T-helper 2 cell treated with Interferon-gamma antibody and Interleukin-4, amounts not matched to agents 100 ng/mL and 5 ng/mL, for 36 hours (primary cell): Measurements from ENCODE around the gene NUP88. TPM values are rescaled to one million over a fixed set of nuclear protein-coding genes. Genes with fewer than 3 reads are reported as not detected.

Experiments used
- intact Hi-C: fragments of 100-400 bp; cut with micrococcal nuclease; formaldehyde crosslinking; loops from one replicate; pipeline ENCODE4 v1.15.1; 2023
- total RNA-seq: library from RNA; stranded (reverse); gene quantifications from 2 replicates; pipeline ENCODE4 v1.2.3, GENCODE V29; 2022

The NUP88 gene
- total RNA-seq, 1 donor from 2014 or later = 97.0 TPM

DNA sequence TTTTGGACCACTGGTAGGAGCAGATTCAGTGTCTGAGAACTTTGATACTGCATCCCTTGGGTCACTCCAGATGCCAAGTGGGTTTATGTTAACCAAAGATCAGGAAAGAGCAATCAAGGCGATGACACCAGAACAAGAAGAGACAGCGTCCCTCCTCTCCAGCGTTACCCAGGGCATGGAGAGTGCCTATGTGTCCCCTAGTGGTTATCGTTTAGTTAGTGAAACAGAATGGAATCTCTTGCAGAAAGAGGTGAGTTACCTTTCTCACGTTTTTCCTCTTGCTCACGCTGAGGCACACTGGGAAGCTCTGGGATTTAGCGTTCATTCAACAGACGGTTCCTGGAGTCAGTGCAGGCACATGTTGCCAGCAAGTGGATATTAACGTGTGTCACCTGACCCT lies 58.0 kb downstream of the NUP88 start:
- intact Hi-C loops = no loop called here

DNA sequence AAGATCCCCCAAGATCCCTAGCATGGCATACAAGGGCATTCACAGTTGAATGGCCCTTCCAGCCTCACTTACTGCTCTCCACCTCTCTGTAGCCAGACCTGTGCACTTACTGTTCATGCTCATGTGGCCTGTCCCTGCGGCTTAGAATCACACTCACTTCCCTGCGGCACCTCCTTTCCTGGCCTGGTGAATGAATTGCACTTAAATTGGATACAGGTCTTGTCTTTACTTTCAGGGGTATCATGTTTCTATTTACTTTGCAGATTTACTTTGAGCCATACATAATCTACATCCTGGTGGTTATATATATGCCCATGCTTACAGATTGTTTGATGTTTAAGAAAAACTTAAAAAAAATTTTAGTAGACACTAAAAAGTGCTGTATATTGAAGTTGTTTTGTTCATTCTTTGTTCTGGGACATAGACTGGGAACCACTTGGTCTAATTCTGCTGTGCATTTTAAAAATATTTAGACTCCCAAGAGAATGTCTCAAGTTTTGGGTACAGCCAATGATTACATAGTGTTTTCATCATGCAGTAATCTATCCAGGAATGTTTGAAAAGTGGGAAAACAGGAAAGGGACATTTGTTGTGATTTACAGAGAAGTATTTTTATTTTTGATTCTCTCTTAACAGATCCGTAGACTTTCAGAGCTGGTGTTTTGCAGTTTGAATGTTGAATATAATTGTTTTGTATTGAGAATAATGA lies 63.9 kb downstream of the NUP88 start:
- intact Hi-C loops = no loop called here

DNA sequence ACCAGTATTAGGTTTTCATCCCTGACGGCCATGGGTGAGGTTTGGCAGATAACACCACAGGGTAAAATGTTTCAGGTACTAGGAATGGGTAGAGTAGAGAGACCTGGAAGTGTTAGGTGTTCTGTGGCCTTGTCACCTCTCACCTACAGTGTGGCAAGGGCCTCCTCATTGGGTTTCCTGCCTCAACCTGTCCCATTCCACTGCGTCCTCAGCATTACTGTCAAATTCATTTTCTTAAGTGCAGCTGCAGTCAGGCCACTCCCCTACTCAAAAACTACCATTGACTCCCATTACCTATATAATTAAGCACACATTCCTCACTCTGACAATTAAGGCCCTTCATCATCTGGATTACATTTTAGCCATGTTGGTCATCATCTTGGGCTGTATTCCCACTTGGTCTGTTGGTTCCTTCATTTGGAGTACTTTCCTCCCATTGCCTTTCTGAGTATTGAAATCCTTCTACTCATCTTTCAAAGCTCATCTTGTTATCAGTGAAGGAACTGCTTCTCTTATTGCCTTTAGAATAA lies 64.5 kb downstream of the NUP88 start:
- intact Hi-C loops = no loop called here

DNA sequence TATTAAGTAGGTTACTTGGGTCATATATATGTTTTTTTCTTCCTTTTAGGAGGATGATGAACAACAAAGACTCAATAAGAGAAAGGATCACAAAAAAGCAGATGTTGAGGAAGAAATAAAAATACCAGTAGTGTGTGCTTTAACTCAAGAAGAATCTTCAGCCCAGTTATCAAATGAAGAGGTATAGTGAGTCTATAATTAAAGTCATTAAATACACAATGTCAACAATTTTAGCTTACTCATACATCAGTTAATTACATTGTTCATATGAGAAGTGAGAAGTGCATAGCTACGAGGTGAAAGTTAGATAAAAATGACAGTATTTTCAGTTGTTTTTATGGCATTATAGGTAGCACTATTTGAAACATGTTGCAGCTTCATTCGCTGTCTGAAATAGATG lies 65.2 kb downstream of the NUP88 start:
- intact Hi-C loops = no loop called here

DNA sequence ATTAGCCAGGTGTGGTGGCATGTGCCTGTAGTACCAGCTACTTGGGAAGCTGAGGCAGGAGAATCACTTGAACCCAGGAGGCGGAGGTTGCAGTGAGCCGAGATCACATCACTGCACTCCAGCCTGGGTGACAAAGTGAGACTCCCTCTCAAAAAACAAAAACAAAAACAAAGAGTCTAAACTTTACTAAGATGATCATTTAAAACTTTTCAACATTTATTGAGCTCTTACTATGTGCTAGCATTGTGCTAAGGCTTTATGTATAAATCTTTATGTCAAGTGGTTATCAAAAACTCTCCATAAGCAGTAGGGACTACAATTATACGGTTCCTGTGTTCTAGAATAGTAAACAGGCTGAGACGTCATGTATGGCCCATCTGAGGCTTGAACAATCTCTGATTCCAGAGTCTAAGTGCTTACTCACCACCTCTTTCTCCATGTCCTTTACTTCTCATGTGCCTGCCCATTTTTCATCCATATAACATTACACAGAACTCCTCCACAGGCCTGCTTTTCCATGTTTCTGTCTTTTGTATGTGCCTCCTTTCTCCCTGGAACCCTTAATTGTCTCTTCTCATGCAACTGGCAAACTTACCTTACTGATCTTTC lies 66.7 kb downstream of the NUP88 start:
- intact Hi-C loops = no loop called here

DNA sequence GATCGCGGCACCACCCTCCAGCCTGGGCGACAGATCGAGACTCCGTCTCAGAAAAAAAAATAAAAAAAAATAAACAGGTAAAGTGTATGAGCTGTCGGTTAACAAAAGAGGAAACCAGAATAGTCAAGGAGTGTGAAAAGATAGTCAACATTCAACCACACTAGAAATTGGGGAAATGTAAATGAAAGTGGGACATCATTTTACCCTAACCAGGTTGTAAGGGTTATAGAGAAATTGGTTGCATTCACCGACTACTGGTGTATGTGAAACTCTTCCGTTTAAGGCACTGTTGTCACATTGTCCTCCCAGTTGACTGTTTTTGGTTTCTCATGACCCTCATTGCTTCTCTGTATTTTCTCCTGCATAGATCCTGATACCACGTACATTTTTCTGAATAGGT lies 74.5 kb downstream of the NUP88 start:
- intact Hi-C loops = no loop called here

Other genes with a start within 250 kb of the NUP88 start
- gene ZNF594, start 227.8 kb downstream of the NUP88 start, total RNA-seq = 8.6 and 10.5 TPM in 2 replicates
- not detected in 2 replicates for gene SCIMP, start 184.8 kb downstream of the NUP88 start, total RNA-seq
- 37.0 and 39.3 TPM in 2 replicates for gene RABEP1, start 137.4 kb downstream of the NUP88 start, total RNA-seq
- 48.9 and 52.2 TPM in 2 replicates for gene RPAIN, start 520 bp upstream of the NUP88 start, total RNA-seq
- 199 and 200 TPM in 2 replicates for gene C1QBP, start 19.5 kb upstream of the NUP88 start, total RNA-seq
- gene DHX33, start 49.3 kb upstream of the NUP88 start, total RNA-seq = 20.4 and 21.0 TPM in 2 replicates
- gene DERL2, start 66.5 kb upstream of the NUP88 start, total RNA-seq = 78.3 and 86.4 TPM in 2 replicates
- 37.2 and 40.7 TPM in 2 replicates for gene MIS12, start 66.9 kb upstream of the NUP88 start, total RNA-seq
- gene NLRP1, start 164.8 kb upstream of the NUP88 start, total RNA-seq = 56.7 and 60.9 TPM in 2 replicates